Measurements from ENCODE around the gene AMPH.

GRCh38 chr7:38518541-38518940 lies 112.6 kb downstream of the AMPH start:
- TF ChIP-seq POLR2AphosphoS5 (IDR thresholded peaks at IDR 0.05; ENCODE audit: low read depth) (no peak), REST (IDR thresholded peaks at IDR 0.05; ENCODE audit: insufficient replicate concordance, low read depth) (no peak), CTCF (IDR thresholded peaks at IDR 0.05; ENCODE audit: insufficient read depth, low read length) (no peak), SPI1 (IDR thresholded peaks at IDR 0.05; ENCODE audit: borderline replicate concordance, low read depth) (no peak), GABPA (IDR thresholded peaks at IDR 0.05; ENCODE audit: low read depth) (no peak)

All from HL-60 (cell line).